CD14-positive monocyte (primary cell): ENCODE data around the gene MARCHF7. TPM values are rescaled to one million over a fixed set of nuclear protein-coding genes. Genes with fewer than 3 reads are reported as not detected.
A peak's percentile ranks its signal among the peaks of the same experiment; 100 is the strongest.

ENCODE experiments used
- DNase-seq, 3 donors: peaks; one replicate each; pipeline ENCODE4 v3.0.0-alpha.2; 2011 to 2022
- H2AFZ ChIP-seq: 2 replicates; pipeline ENCODE4 v1.6.0; 2012; ENCODE audit warnings: mild to moderate bottlenecking, low read depth, low read length, inconsistent platforms; ENCODE audit not compliant: insufficient read depth, poor library complexity, severe bottlenecking
- H3K27ac ChIP-seq, 2 donors: 1 replicate in 1 of 2; 2 replicates in 1 of 2; pipeline ENCODE4 v1.5.1; 2012 to 2013; ENCODE audit warnings: low read length in 2 of 2, control low read depth in 1 of 2, inconsistent platforms in 1 of 2, low read depth in 1 of 2, mild to moderate bottlenecking in 1 of 2
- H3K27me3 ChIP-seq, 2 donors: one replicate each; pipeline versions ENCODE4 v1.6.0 to v1.6.1; 2011 to 2013; ENCODE audit warnings: low read length in 2 of 2; ENCODE audit not compliant: control insufficient read depth in 2 of 2, insufficient read depth in 2 of 2
- H3K36me3 ChIP-seq, 2 donors: replicated peaks in 1 of 2; 1 replicate in 1 of 2; 2 replicates in 1 of 2; pipeline versions ENCODE4 v1.5.1 to v1.6.1; 2012 to 2013; ENCODE audit warnings: low read length in 2 of 2, control low read depth in 1 of 2, inconsistent platforms in 1 of 2, mild to moderate bottlenecking in 1 of 2; ENCODE audit not compliant: insufficient read depth in 2 of 2, control insufficient read depth in 1 of 2
- H3K4me1 ChIP-seq, 2 donors: 1 replicate in 1 of 2; 2 replicates in 1 of 2; pipeline versions ENCODE4 v1.5.1 to v1.6.1; 2012 to 2013; ENCODE audit warnings: low read length in 2 of 2, control low read depth in 1 of 2, inconsistent platforms in 1 of 2, mild to moderate bottlenecking in 1 of 2, moderate library complexity in 1 of 2; ENCODE audit not compliant: insufficient read depth in 2 of 2, control insufficient read depth in 1 of 2
- H3K4me2 ChIP-seq: replicated peaks from 2 replicates; pipeline ENCODE3; 2012; ENCODE audit warnings: low read length, moderate library complexity, mild to moderate bottlenecking; ENCODE audit not compliant: poor library complexity, severe bottlenecking; ENCODE audit errors: extremely low read depth
- H3K4me3 ChIP-seq, 3 experiments: fragments of 200-600 bp in 1 of 3; sonication (generic) in 1 of 3; replicated peaks in 1 of 3; 1 replicate in 2 of 3; 2 replicates in 1 of 3; pipeline ENCODE4 v1.5.1; 2011 to 2013; ENCODE audit warnings: low read length in 3 of 3, mild to moderate bottlenecking in 3 of 3, control low read depth in 2 of 3, low read depth in 2 of 3, inconsistent platforms in 1 of 3, moderate library complexity in 1 of 3
- H3K79me2 ChIP-seq: 2 replicates; pipeline ENCODE4 v1.6.0; 2012; ENCODE audit warnings: mild to moderate bottlenecking, control low read depth, inconsistent platforms, low read length, moderate library complexity; ENCODE audit not compliant: insufficient read depth
- H3K9ac ChIP-seq: 2 replicates; pipeline ENCODE4 v1.6.0; 2017; ENCODE audit warnings: low read length, mild to moderate bottlenecking; ENCODE audit not compliant: insufficient read depth, poor library complexity, severe bottlenecking
- H3K9me3 ChIP-seq, 2 donors: replicated peaks in 1 of 2; 1 replicate in 1 of 2; 2 replicates in 1 of 2; pipeline versions ENCODE4 v1.5.1 to v1.6.1; 2012 to 2013; ENCODE audit warnings: low read length in 2 of 2, control low read depth in 1 of 2; ENCODE audit not compliant: control insufficient read depth in 1 of 2, insufficient read depth in 1 of 2
- H4K20me1 ChIP-seq: 2 replicates; pipeline ENCODE4 v1.6.0; 2012; ENCODE audit warnings: mild to moderate bottlenecking, low read length, control low read depth, moderate library complexity; ENCODE audit not compliant: insufficient read depth
- H3K27ac Mint-ChIP-seq, 7 donors: one replicate each; pipeline ENCODE4 v1.8.0; 2020; ENCODE audit warnings: mild to moderate bottlenecking in 7 of 7, mixed read lengths in 7 of 7, moderate library complexity in 6 of 7, inconsistent platforms in 2 of 7
- H3K27me3 Mint-ChIP-seq, 3 donors: one replicate each; pipeline ENCODE4 v1.8.0; 2021 to 2022; ENCODE audit warnings: low read depth in 3 of 3, mild to moderate bottlenecking in 3 of 3, mixed read lengths in 3 of 3, moderate library complexity in 3 of 3, inconsistent platforms in 1 of 3
- H3K36me3 Mint-ChIP-seq, 2 donors: one replicate each; pipeline ENCODE4 v1.8.0; 2020; ENCODE audit warnings: mixed read lengths in 2 of 2, inconsistent platforms in 1 of 2, mild to moderate bottlenecking in 1 of 2
- H3K4me1 Mint-ChIP-seq: one replicate; pipeline ENCODE4 v1.8.0; 2020; ENCODE audit warnings: mild to moderate bottlenecking, mixed read lengths
- H3K4me3 Mint-ChIP-seq, 2 donors: one replicate each; pipeline ENCODE4 v1.8.0; 2020; ENCODE audit warnings: mild to moderate bottlenecking in 2 of 2, mixed read lengths in 2 of 2, moderate library complexity in 1 of 2
- H3K9me3 Mint-ChIP-seq, 7 donors: one replicate each; pipeline ENCODE4 v1.8.0; 2020 to 2022; ENCODE audit warnings: mixed read lengths in 7 of 7, mild to moderate bottlenecking in 6 of 7, moderate library complexity in 6 of 7, inconsistent platforms in 2 of 7
- CTCF ChIP-seq: fragments of 200-600 bp; IDR thresholded peaks from one replicate; pipeline ENCODE4 v1.8.0; 2022; ENCODE audit warnings: antibody characterized with exemption, mild to moderate bottlenecking
- WGBS: methylation state at CpG from one replicate; pipeline ENCODE4 v1.1.5; 2013; ENCODE audit warnings: missing lambda C conversion rate; ENCODE audit not compliant: insufficient coverage; 5-methylcytosine and 5-hydroxymethylcytosine counted together
- intact Hi-C, 2 donors: fragments of 100-400 bp; cut with micrococcal nuclease; formaldehyde crosslinking; loops; one replicate each; pipeline versions ENCODE4 v1.15.0 to v1.15.1; 2023
- polyA plus RNA-seq, 3 donors: library from polyadenylated mRNA; depleted of rRNA in 1 of 3; unstranded in 2 of 3; stranded (reverse) in 1 of 3; fragments of 300-500 nt in 2 of 3; fragments of >200 nt in 1 of 3; fragmentation: Illumina TruSeq in 2 of 3; gene quantifications; 1 replicate in 2 of 3; 2 replicates in 1 of 3; pipeline ENCODE4 v1.2.3, GENCODE V29; 2012 to 2021

The MARCHF7 gene
- polyA plus RNA-seq, 3 donors = 46.7 to 124 (median 102) TPM

GRCh38 chr2:159760326-159760725 lies 48.0 kb downstream of the MARCHF7 start:
- H3K36me3 Mint-ChIP-seq = peaks cover 46 to 50% of the 10 kb centered on the region in 2 donors
- H3K9ac ChIP-seq = no peak overlapping the region
- intact Hi-C loops = no loop called here
- no peak overlapping the region for H3K4me2 ChIP-seq
- H3K36me3 ChIP-seq = peaks cover 80 to 99% of the 10 kb centered on the region in 2 donors
- H3K4me1 ChIP-seq = no peaks in the 10 kb centered on the region
- H3K9me3 Mint-ChIP-seq = no peaks in the 10 kb centered on the region
- TF ChIP-seq CTCF = no peak
- no peak overlapping the region for H2AFZ ChIP-seq
- H3K9me3 ChIP-seq = no peaks in the 10 kb centered on the region
- no peak overlapping the region for H3K4me3 ChIP-seq
- H3K27ac ChIP-seq = peak overlapping the region in 1 of 2 donors; percentile 21
- H3K79me2 ChIP-seq = peaks cover 92% of the 10 kb centered on the region
- peak overlapping the region in 1 of 7 donors; percentile 65 for H3K27ac Mint-ChIP-seq
- no peak for DNase-seq
- H3K27me3 Mint-ChIP-seq = no peaks in the 10 kb centered on the region
- H3K27me3 ChIP-seq = no peaks in the 10 kb centered on the region
- no peaks in the 10 kb centered on the region for H3K4me1 Mint-ChIP-seq
- H3K4me3 Mint-ChIP-seq = no peak overlapping the region
- H4K20me1 ChIP-seq = peaks cover 98% of the 10 kb centered on the region

GRCh38 chr2:159762075-159762474 lies 49.8 kb downstream of the MARCHF7 start:
- H3K27me3 Mint-ChIP-seq = no peaks in the 10 kb centered on the region
- Histone ChIP-seq H3K4me2 (no peak overlapping the region), H2AFZ (no peak overlapping the region), H3K9ac (no peak overlapping the region), H3K27me3 (no peaks in the 10 kb centered on the region), H4K20me1 (peaks cover 98% of the 10 kb centered on the region), H3K4me1 (no peaks in the 10 kb centered on the region), H3K9me3 (no peaks in the 10 kb centered on the region), H3K79me2 (peaks cover 84% of the 10 kb centered on the region), H3K4me3 (no peak overlapping the region), H3K27ac (no peak overlapping the region), H3K36me3 (peaks cover 84 to 100% of the 10 kb centered on the region in 2 donors)
- no peak for TF ChIP-seq CTCF
- no peak for DNase-seq
- H3K36me3 Mint-ChIP-seq = peaks cover 57 to 61% of the 10 kb centered on the region in 2 donors
- no CpG with 5 or more reads among the region's 1 CpG for WGBS
- peak overlapping the region in 4 of 7 donors; percentile 38 to 70 (median 57) for H3K27ac Mint-ChIP-seq
- no peaks in the 10 kb centered on the region for H3K9me3 Mint-ChIP-seq
- no peak overlapping the region for H3K4me3 Mint-ChIP-seq
- intact Hi-C loops = no loop called here
- H3K4me1 Mint-ChIP-seq = no peaks in the 10 kb centered on the region

Other genes with a start within 250 kb of the MARCHF7 start
- 10 to 100 TPM; 12.9 to 34.2 (median 31.6) TPM for gene BAZ2B, start 96.0 kb upstream of the MARCHF7 start, polyA plus RNA-seq
- gene CD302, start 85.7 kb downstream of the MARCHF7 start, polyA plus RNA-seq = 100 to 1,000 TPM in 2 of 3 donors, 10 to 100 TPM in 1; 90.3 to 214 (median 146) TPM
- gene LY75, start 192.2 kb downstream of the MARCHF7 start, polyA plus RNA-seq = 10 to 100 TPM in 1 of 3 donors, 1 to 10 TPM in 2; 8.2 to 15.4 (median 8.7) TPM